22Rv1 (cell line): Measurements from ENCODE around the gene AUTS2.

Source experiments
- ZFX ChIP-seq: fragments of 450-650 bp; IDR thresholded peaks from 2 replicates; pipeline ENCODE4 v1.6.1; 2017; ENCODE audit warnings: antibody characterized with exemption, borderline replicate concordance
- TF ChIP-seq, protein P1 (sequence below): fragments of 450-650 bp; IDR thresholded peaks from 2 replicates; pipeline ENCODE4 v1.5.1; 2017; ENCODE audit warnings: mild to moderate bottlenecking

DNA sequence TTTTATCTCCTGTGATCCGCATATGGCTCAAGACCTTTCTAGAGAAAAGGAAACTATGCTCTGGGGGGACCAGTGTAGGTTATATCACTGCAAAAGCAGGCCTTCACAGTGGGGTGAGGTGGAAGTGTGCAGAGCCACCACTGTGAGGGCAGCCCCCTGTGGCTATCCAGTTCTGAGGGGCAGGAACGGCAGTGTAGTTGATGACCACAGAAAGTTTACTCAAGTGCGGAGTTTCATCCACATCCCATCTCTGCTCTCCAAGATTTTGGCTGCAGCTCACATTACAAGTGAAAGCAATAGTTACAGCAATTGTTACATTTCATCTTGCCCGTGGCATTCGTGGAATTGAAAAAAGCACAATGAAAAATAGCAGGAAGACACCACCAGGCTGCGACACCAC, 1187.8 kb downstream of the AUTS2 start:
- TF ChIP-seq, protein P1, sequence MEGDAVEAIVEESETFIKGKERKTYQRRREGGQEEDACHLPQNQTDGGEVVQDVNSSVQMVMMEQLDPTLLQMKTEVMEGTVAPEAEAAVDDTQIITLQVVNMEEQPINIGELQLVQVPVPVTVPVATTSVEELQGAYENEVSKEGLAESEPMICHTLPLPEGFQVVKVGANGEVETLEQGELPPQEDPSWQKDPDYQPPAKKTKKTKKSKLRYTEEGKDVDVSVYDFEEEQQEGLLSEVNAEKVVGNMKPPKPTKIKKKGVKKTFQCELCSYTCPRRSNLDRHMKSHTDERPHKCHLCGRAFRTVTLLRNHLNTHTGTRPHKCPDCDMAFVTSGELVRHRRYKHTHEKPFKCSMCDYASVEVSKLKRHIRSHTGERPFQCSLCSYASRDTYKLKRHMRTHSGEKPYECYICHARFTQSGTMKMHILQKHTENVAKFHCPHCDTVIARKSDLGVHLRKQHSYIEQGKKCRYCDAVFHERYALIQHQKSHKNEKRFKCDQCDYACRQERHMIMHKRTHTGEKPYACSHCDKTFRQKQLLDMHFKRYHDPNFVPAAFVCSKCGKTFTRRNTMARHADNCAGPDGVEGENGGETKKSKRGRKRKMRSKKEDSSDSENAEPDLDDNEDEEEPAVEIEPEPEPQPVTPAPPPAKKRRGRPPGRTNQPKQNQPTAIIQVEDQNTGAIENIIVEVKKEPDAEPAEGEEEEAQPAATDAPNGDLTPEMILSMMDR, result no peak
- no peak for TF ChIP-seq ZFX
